Measurements from ENCODE around the gene TSNAXIP1.
A peak's percentile ranks its signal among the peaks of the same experiment; 100 is the strongest.

TSNAXIP1 gene

DNA sequence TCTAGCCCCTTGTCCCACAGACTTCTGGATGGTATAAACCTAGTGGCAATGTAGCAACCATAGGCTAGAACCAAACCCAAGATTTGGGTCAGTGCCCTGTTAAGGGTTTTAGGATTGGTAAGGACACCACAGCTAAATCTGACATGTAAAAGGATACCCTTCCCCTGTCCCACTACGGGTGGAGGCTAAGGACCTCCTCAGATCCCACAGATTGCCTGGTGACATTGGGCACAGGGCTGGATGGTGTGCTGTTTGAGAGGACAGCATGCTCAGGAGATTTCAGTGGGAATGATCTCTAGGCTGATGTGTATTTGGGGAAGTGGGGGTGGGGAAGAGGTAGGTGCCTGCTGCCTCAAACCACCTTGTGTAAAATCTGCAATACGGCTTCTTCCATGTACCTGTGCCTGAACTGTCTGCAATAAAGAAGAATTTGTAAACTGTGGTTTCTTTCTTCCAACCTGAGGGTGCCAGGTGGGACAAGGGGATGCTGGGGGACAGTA is 65.5 kb downstream of the TSNAXIP1 start:
- peak overlapping the region; percentile 94 for H3K4me3 ChIP-seq (ENCODE audit: low read depth, low read length)
- in situ Hi-C loops (cut with HindIII; ENCODE audit: low sequenced_read_pairs), result no loop called here
- TF ChIP-seq, protein P1, sequence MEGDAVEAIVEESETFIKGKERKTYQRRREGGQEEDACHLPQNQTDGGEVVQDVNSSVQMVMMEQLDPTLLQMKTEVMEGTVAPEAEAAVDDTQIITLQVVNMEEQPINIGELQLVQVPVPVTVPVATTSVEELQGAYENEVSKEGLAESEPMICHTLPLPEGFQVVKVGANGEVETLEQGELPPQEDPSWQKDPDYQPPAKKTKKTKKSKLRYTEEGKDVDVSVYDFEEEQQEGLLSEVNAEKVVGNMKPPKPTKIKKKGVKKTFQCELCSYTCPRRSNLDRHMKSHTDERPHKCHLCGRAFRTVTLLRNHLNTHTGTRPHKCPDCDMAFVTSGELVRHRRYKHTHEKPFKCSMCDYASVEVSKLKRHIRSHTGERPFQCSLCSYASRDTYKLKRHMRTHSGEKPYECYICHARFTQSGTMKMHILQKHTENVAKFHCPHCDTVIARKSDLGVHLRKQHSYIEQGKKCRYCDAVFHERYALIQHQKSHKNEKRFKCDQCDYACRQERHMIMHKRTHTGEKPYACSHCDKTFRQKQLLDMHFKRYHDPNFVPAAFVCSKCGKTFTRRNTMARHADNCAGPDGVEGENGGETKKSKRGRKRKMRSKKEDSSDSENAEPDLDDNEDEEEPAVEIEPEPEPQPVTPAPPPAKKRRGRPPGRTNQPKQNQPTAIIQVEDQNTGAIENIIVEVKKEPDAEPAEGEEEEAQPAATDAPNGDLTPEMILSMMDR (IDR thresholded peaks at IDR 0.05; ENCODE audit: low read depth, low read length, missing control alignments), result no peak
- DNase-seq (ENCODE audit: low read depth), result no peak

DNA sequence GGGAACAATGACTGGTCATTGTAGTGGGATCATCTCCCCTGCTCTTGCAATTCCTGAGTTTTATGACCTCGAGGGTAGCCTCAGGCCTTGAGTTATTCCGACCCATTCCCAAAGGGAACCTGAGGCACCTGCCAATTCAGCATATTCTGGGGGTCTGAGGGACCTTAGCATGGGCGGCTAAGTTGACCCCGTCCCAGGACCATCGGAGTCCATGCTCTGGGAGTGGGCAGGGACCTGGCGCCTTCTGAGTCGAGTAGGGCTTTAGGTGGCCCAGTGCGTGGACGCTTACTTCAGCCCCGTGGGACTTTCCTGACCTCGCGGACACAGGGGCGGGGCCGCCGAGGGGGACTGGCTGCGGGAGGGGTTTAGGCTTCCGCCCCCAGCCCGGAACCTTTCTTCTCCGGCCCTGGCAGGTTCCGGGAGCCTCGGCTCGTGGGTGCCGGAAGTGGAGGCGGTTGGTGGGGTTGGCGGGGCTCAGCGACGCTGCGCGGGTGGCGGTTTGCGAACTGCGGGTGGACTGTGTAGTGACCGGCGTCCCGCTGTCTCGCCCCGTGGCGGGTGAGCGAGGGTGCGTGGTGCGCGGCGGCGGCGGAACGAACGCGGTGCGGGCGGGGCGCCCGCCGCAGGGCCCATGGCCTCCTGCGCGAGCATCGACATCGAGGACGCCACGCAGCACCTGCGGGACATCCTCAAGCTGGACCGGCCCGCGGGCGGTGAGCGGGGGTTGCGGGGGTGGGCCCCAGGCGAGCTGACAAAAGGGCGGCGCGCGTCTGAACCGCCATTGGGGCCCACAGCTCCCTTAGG is 66.1 kb downstream of the TSNAXIP1 start, which contains the start of gene EDC4:
Gene EDC4, plus strand, starts transcription at position 422 of the 804 bp plus-strand sequence. Its CDS starts 210 bp downstream, at position 632.
- in situ Hi-C loops (cut with HindIII; ENCODE audit: low sequenced_read_pairs), result no loop called here
- peak within 1 kb of the TSS; percentile 94 for H3K4me3 ChIP-seq (ENCODE audit: low read depth, low read length)
- peak; percentile 23 for DNase-seq (ENCODE audit: low read depth)
- TF ChIP-seq, protein P1 (IDR thresholded peaks at IDR 0.05; ENCODE audit: low read depth, low read length, missing control alignments), result no peak

DNA sequence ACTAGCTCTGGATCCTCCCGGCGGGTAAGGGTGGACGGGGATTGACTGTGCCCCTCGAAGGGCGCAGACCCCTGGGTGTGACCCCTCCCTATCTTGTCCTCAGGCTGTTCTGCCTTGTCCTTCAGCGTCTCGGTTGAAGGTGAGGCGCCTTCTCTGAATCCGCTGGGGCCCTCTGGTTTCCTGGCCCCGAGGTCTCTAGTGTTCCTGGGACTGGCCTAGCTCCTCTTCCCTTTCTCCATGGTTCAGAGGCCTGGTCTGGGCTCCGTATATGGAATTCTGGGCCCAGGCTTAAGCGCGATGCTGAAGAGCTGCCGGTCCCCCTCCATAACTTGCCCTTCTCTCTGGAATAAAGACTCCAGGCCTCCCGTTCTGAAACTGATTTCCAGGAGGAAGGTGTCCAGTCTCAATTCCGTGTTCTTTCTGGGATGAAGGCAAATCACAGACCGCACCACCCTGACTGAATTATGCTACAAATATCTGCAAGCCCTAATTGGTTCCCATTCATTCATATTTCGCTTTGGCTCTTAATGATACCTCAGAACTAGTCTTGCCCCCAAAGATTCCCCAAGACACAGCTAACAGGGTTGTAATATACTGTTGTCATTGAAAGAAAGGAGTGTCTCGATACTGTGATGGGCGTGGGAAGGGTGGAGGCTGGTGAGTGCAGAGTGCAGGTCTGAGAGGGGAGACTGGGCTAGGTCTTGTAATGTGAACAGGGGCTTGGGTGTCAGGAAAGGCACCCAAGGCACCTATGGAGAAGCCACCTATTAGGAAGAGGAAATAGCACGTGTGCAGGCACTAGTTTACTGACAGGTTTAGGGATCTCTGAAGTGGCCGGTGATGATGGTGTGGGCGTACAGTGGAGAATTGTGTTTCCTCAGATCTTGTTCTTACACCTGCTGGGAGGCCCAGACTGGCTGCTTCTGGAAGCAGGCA is 67.0 kb downstream of the TSNAXIP1 start:
- no peak for DNase-seq (ENCODE audit: low read depth)
- in situ Hi-C loops (cut with HindIII; ENCODE audit: low sequenced_read_pairs), result no loop called here
- TF ChIP-seq, protein P1 (IDR thresholded peaks at IDR 0.05; ENCODE audit: low read depth, low read length, missing control alignments), result no peak
- peak overlapping the region; percentile 94 for H3K4me3 ChIP-seq (ENCODE audit: low read depth, low read length)

DNA sequence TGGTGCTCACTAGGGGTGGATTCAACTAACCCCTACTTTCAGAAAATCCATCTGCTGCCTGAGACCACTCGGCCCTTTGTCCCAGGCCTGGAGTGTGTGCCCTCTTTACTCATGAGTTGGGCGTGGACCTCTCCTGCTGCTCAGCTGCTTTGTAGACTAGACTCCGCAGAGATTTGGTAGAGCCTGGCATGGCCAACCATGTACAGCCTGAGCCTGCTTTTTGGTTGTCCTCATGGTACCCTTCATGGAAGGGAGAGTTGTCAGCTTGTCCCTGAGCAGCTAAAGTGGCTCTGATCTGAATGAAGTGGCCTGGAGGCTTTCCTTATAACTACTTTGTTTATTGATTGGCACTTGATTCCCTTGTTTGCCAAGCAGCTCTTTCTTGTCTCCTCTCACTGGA is 67.7 kb downstream of the TSNAXIP1 start:
- in situ Hi-C loops (cut with HindIII; ENCODE audit: low sequenced_read_pairs), result no loop called here
- DNase-seq (ENCODE audit: low read depth), result no peak
- H3K4me3 ChIP-seq (ENCODE audit: low read depth, low read length), result peak overlapping the region; percentile 94
- TF ChIP-seq, protein P1 (IDR thresholded peaks at IDR 0.05; ENCODE audit: low read depth, low read length, missing control alignments), result no peak

DNA sequence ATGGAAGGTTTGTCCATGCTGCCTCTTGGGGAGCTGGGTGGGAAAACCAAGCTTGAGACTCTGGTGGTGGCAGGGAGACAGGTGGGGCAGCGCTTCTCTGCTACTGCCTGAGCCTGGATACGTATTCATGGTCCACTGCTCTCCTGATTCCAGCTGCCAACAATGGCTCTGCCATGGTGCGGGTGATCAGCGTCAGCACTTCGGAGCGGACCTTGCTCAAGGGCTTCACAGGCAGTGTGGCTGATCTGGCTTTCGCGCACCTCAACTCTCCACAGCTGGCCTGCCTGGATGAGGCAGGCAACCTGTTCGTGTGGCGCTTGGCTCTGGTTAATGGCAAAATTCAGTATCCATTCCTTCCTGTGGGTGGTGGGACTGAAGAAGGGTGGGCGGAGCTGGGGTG is 70.4 kb downstream of the TSNAXIP1 start:
- in situ Hi-C loops (cut with HindIII; ENCODE audit: low sequenced_read_pairs), result no loop called here
- no peak overlapping the region for H3K4me3 ChIP-seq (ENCODE audit: low read depth, low read length)

More for the DNA sequence above, 70.4 kb downstream of the TSNAXIP1 start:
- TF ChIP-seq, protein P1 (IDR thresholded peaks at IDR 0.05; ENCODE audit: low read depth, low read length, missing control alignments), result no peak
- DNase-seq (ENCODE audit: low read depth), result no peak
